ENCODE data around the gene PRICKLE2. TPM values are rescaled to one million over a fixed set of nuclear protein-coding genes. Genes with fewer than 3 reads are reported as not detected.

The PRICKLE2 gene
- total RNA-seq, 1 donor from 2014 or later: 5.3 TPM

GRCh38 chr3:64130436-64130835, 94.8 kb downstream of the PRICKLE2 start:
- TF ChIP-seq CTCF (IDR thresholded peaks at IDR 0.05; ENCODE audit: unreplicated experiment): no peak
- Mint-ChIP-seq H3K4me3 (ENCODE audit: unreplicated experiment) (no peak overlapping the region), H3K36me3 (ENCODE audit: low read depth, unreplicated experiment) (no peaks in the 10 kb centered on the region), H3K27ac (ENCODE audit: unreplicated experiment) (no peak overlapping the region), H3K9me3 (ENCODE audit: unreplicated experiment) (no peaks in the 10 kb centered on the region), H3K27me3 (ENCODE audit: unreplicated experiment) (peaks cover 4% of the 10 kb centered on the region), H3K4me1 (ENCODE audit: unreplicated experiment) (no peaks in the 10 kb centered on the region)
- no peak for DNase-seq (ENCODE audit: low spot score)

GRCh38 chr3:64129581-64129980, 95.7 kb downstream of the PRICKLE2 start:
- H3K36me3 Mint-ChIP-seq (ENCODE audit: low read depth, unreplicated experiment): no peaks in the 10 kb centered on the region
- H3K27ac Mint-ChIP-seq (ENCODE audit: unreplicated experiment): no peak overlapping the region
- H3K4me1 Mint-ChIP-seq (ENCODE audit: unreplicated experiment): no peaks in the 10 kb centered on the region
- no peak overlapping the region for H3K4me3 Mint-ChIP-seq (ENCODE audit: unreplicated experiment)
- H3K9me3 Mint-ChIP-seq (ENCODE audit: unreplicated experiment): no peaks in the 10 kb centered on the region
- DNase-seq (ENCODE audit: low spot score): no peak
- no peak for TF ChIP-seq CTCF (IDR thresholded peaks at IDR 0.05; ENCODE audit: unreplicated experiment)
- peaks cover 4% of the 10 kb centered on the region for H3K27me3 Mint-ChIP-seq (ENCODE audit: unreplicated experiment)

GRCh38 chr3:64129106-64129505, 96.2 kb downstream of the PRICKLE2 start:
- no peak overlapping the region for H3K27ac Mint-ChIP-seq (ENCODE audit: unreplicated experiment)
- H3K4me3 Mint-ChIP-seq (ENCODE audit: unreplicated experiment): no peak overlapping the region
- H3K36me3 Mint-ChIP-seq (ENCODE audit: low read depth, unreplicated experiment): no peaks in the 10 kb centered on the region
- H3K4me1 Mint-ChIP-seq (ENCODE audit: unreplicated experiment): no peaks in the 10 kb centered on the region
- no peaks in the 10 kb centered on the region for H3K9me3 Mint-ChIP-seq (ENCODE audit: unreplicated experiment)
- H3K27me3 Mint-ChIP-seq (ENCODE audit: unreplicated experiment): peaks cover 4% of the 10 kb centered on the region
- DNase-seq (ENCODE audit: low spot score): no peak
- no peak for TF ChIP-seq CTCF (IDR thresholded peaks at IDR 0.05; ENCODE audit: unreplicated experiment)

GRCh38 chr3:64125561-64125960, 99.7 kb downstream of the PRICKLE2 start:
- no peaks in the 10 kb centered on the region for H3K36me3 Mint-ChIP-seq (ENCODE audit: low read depth, unreplicated experiment)
- no peak overlapping the region for H3K4me3 Mint-ChIP-seq (ENCODE audit: unreplicated experiment)
- no peak for DNase-seq (ENCODE audit: low spot score)
- H3K27ac Mint-ChIP-seq (ENCODE audit: unreplicated experiment): no peak overlapping the region
- H3K4me1 Mint-ChIP-seq (ENCODE audit: unreplicated experiment): no peaks in the 10 kb centered on the region
- H3K27me3 Mint-ChIP-seq (ENCODE audit: unreplicated experiment): peaks cover 3% of the 10 kb centered on the region
- H3K9me3 Mint-ChIP-seq (ENCODE audit: unreplicated experiment): no peaks in the 10 kb centered on the region
- TF ChIP-seq CTCF (IDR thresholded peaks at IDR 0.05; ENCODE audit: unreplicated experiment): no peak

GRCh38 chr3:64123931-64124330, 101.3 kb downstream of the PRICKLE2 start:
- Mint-ChIP-seq H3K4me3 (ENCODE audit: unreplicated experiment) (no peak overlapping the region), H3K9me3 (ENCODE audit: unreplicated experiment) (no peaks in the 10 kb centered on the region), H3K27me3 (ENCODE audit: unreplicated experiment) (peaks cover 5% of the 10 kb centered on the region), H3K27ac (ENCODE audit: unreplicated experiment) (no peak overlapping the region), H3K36me3 (ENCODE audit: low read depth, unreplicated experiment) (no peaks in the 10 kb centered on the region), H3K4me1 (ENCODE audit: unreplicated experiment) (no peaks in the 10 kb centered on the region)
- no peak for TF ChIP-seq CTCF (IDR thresholded peaks at IDR 0.05; ENCODE audit: unreplicated experiment)
- no peak for DNase-seq (ENCODE audit: low spot score)
